OCI-LY3 (cell line): Measurements from ENCODE around the gene ABCA2.

Experiments used
- H2AFZ ChIP-seq: fragments of 200-600, 300-600 bp; shearing (Covaris generic); 2 replicates; pipeline ENCODE4 v1.6.0; 2014; ENCODE audit warnings: antibody characterized with exemption, low read depth, low read length
- H3K27ac ChIP-seq: fragments of 200-600, 300-600 bp; sonication (generic); 2 replicates; pipeline ENCODE4 v1.5.1; 2014; ENCODE audit warnings: mild to moderate bottlenecking, low read length, moderate library complexity, mixed read lengths
- H3K27me3 ChIP-seq: fragments of 200-600, 300-600 bp; sonication (generic); 2 replicates; pipeline ENCODE4 v1.6.1; 2014; ENCODE audit warnings: low read depth, low read length, mixed read lengths
- H3K36me3 ChIP-seq: fragments of 200-600, 300-600 bp; sonication (generic); replicated peaks from 2 replicates; pipeline ENCODE3; 2014; ENCODE audit warnings: low read depth, low read length, mixed read lengths
- H3K4me1 ChIP-seq: fragments of 300-600, 200-600 bp; sonication (generic); 2 replicates; pipeline ENCODE4 v1.6.1; 2014; ENCODE audit warnings: low read length, mixed read lengths
- H3K4me2 ChIP-seq: fragments of 200-600, 300-600 bp; sonication (generic); 2 replicates; pipeline ENCODE4 v1.6.1; 2014; ENCODE audit warnings: low read length, mixed read lengths
- H3K4me3 ChIP-seq: fragments of 300-600, 200-600 bp; sonication (generic); 2 replicates; pipeline ENCODE4 v1.5.1; 2014; ENCODE audit warnings: antibody characterized with exemption, mild to moderate bottlenecking, low read length, moderate library complexity
- H3K79me2 ChIP-seq: fragments of 300-600, 200-600 bp; shearing (Covaris generic); 2 replicates; pipeline ENCODE4 v1.6.1; 2014; ENCODE audit warnings: mild to moderate bottlenecking, low read length, mixed read lengths
- H3K9ac ChIP-seq: fragments of 300-600, 200-600 bp; shearing (Covaris generic); 2 replicates; pipeline ENCODE4 v1.6.0; 2014; ENCODE audit warnings: mild to moderate bottlenecking, low read length, moderate library complexity
- H3K9me3 ChIP-seq: fragments of 200-600, 300-600 bp; shearing (Covaris generic); 2 replicates; pipeline ENCODE4 v1.6.1; 2014; ENCODE audit warnings: low read length, mixed read lengths; ENCODE audit not compliant: insufficient read depth
- H4K20me1 ChIP-seq: fragments of 200-600, 300-600 bp; sonication (generic); 2 replicates; pipeline ENCODE4 v1.6.1; 2016; ENCODE audit warnings: low read length, mixed read lengths; ENCODE audit not compliant: insufficient read depth
- CTCF ChIP-seq: fragments of 200-600, 300-600 bp; sonication (generic); IDR thresholded peaks from 2 replicates; pipeline ENCODE4 v1.5.1; 2014; ENCODE audit warnings: antibody characterized with exemption, low read length, low read depth
- EZH2phosphoT487 ChIP-seq: fragments of 200-600 bp; shearing (Covaris generic); IDR thresholded peaks from 2 replicates; pipeline ENCODE4 v1.6.1; 2018; ENCODE audit warnings: antibody characterized with exemption, mixed run types, low read depth

The ABCA2 gene

GRCh38 chr9:137062384-137062783, 34.3 kb upstream of the ABCA2 start:
- H4K20me1 ChIP-seq = peaks cover 8% of the 10 kb centered on the region; the same call in 1 of the 2 replicates
- H3K4me2 ChIP-seq = no peak overlapping the region
- H3K27ac ChIP-seq = no peak overlapping the region
- no peaks in the 10 kb centered on the region for H3K36me3 ChIP-seq
- no peaks in the 10 kb centered on the region for H3K79me2 ChIP-seq
- no peak overlapping the region for H3K9ac ChIP-seq
- H3K9me3 ChIP-seq = no peaks in the 10 kb centered on the region
- no peak overlapping the region for H3K4me3 ChIP-seq
- no peaks in the 10 kb centered on the region for H3K4me1 ChIP-seq
- TF ChIP-seq CTCF = no peak
- TF ChIP-seq EZH2phosphoT487 = no peak
- H3K27me3 ChIP-seq = no peaks in the 10 kb centered on the region
- H2AFZ ChIP-seq = no peak overlapping the region

GRCh38 chr9:137058521-137059234, 30.6 kb upstream of the ABCA2 start:
- H3K27ac ChIP-seq = no peak overlapping the region
- TF ChIP-seq CTCF (no peak), EZH2phosphoT487 (no peak)
- H3K4me1 ChIP-seq = no peaks in the 10 kb centered on the region
- no peak overlapping the region for H3K9ac ChIP-seq
- H4K20me1 ChIP-seq = no peaks in the 10 kb centered on the region; the same call in 1 of the 2 replicates
- H2AFZ ChIP-seq = no peak overlapping the region
- H3K4me3 ChIP-seq = no peak overlapping the region
- no peak overlapping the region for H3K4me2 ChIP-seq
- no peaks in the 10 kb centered on the region for H3K36me3 ChIP-seq
- H3K79me2 ChIP-seq = no peaks in the 10 kb centered on the region
- no peaks in the 10 kb centered on the region for H3K9me3 ChIP-seq
- no peaks in the 10 kb centered on the region for H3K27me3 ChIP-seq

GRCh38 chr9:137057545-137057944, 29.5 kb upstream of the ABCA2 start:
- H3K27ac ChIP-seq = no peak overlapping the region
- no peaks in the 10 kb centered on the region for H3K79me2 ChIP-seq
- H3K9ac ChIP-seq = no peak overlapping the region
- H3K36me3 ChIP-seq = no peaks in the 10 kb centered on the region
- no peak overlapping the region for H3K4me2 ChIP-seq
- H3K4me3 ChIP-seq = no peak overlapping the region
- H3K4me1 ChIP-seq = no peaks in the 10 kb centered on the region
- no peaks in the 10 kb centered on the region for H3K27me3 ChIP-seq
- TF ChIP-seq EZH2phosphoT487 = no peak
- TF ChIP-seq CTCF = no peak
- no peak overlapping the region for H2AFZ ChIP-seq
- no peaks in the 10 kb centered on the region for H4K20me1 ChIP-seq
- no peaks in the 10 kb centered on the region for H3K9me3 ChIP-seq

GRCh38 chr9:137056739-137057415, 28.8 kb upstream of the ABCA2 start:
- TF ChIP-seq EZH2phosphoT487 (no peak), CTCF (no peak)
- H3K4me1 ChIP-seq = no peaks in the 10 kb centered on the region
- H3K36me3 ChIP-seq = no peaks in the 10 kb centered on the region
- H3K79me2 ChIP-seq = no peaks in the 10 kb centered on the region
- H4K20me1 ChIP-seq = no peaks in the 10 kb centered on the region
- no peak overlapping the region for H2AFZ ChIP-seq
- no peak overlapping the region for H3K4me2 ChIP-seq
- H3K4me3 ChIP-seq = no peak overlapping the region
- no peaks in the 10 kb centered on the region for H3K9me3 ChIP-seq
- no peak overlapping the region for H3K9ac ChIP-seq
- no peaks in the 10 kb centered on the region for H3K27me3 ChIP-seq
- H3K27ac ChIP-seq = no peak overlapping the region
